ENCODE data around the gene LYPD6B.

The LYPD6B gene

GRCh38 chr2:149164296-149164695, 125.8 kb downstream of the LYPD6B start:
- TF ChIP-seq CTCF (conservative IDR thresholded peaks at IDR 0.05; ENCODE audit: low read depth, low read length), result no peak
- H3K4me3 ChIP-seq (ENCODE audit: low read length), result no peak overlapping the region
- no peak for DNase-seq (ENCODE audit: low read depth)

- H3K4me3 ChIP-seq (ENCODE audit: low read length), result no peak overlapping the region
- DNase-seq (ENCODE audit: low read depth), result no peak
- no peak for TF ChIP-seq CTCF (conservative IDR thresholded peaks at IDR 0.05; ENCODE audit: low read depth, low read length)
Observed at GRCh38 chr2:149164827-149165226, 126.3 kb downstream of the LYPD6B start.

GRCh38 chr2:149167001-149167780, 128.7 kb downstream of the LYPD6B start:
- no peak for DNase-seq (ENCODE audit: low read depth)
- no peak overlapping the region for H3K4me3 ChIP-seq (ENCODE audit: low read length)
- TF ChIP-seq CTCF (conservative IDR thresholded peaks at IDR 0.05; ENCODE audit: low read depth, low read length), result no peak

GRCh38 chr2:149167941-149168340, 129.4 kb downstream of the LYPD6B start:
- TF ChIP-seq CTCF (conservative IDR thresholded peaks at IDR 0.05; ENCODE audit: low read depth, low read length), result no peak
- DNase-seq (ENCODE audit: low read depth), result no peak
- no peak overlapping the region for H3K4me3 ChIP-seq (ENCODE audit: low read length)

GRCh38 chr2:149169656-149170055, 131.2 kb downstream of the LYPD6B start:
- no peak overlapping the region for H3K4me3 ChIP-seq (ENCODE audit: low read length)
- no peak for DNase-seq (ENCODE audit: low read depth)
- TF ChIP-seq CTCF (conservative IDR thresholded peaks at IDR 0.05; ENCODE audit: low read depth, low read length), result no peak

- DNase-seq (ENCODE audit: low read depth), result no peak
- no peak for TF ChIP-seq CTCF (conservative IDR thresholded peaks at IDR 0.05; ENCODE audit: low read depth, low read length)
- no peak overlapping the region for H3K4me3 ChIP-seq (ENCODE audit: low read length)
Observed at GRCh38 chr2:149170156-149170555, 131.7 kb downstream of the LYPD6B start.

GRCh38 chr2:149170911-149171310, 132.4 kb downstream of the LYPD6B start:
- no peak for DNase-seq (ENCODE audit: low read depth)
- H3K4me3 ChIP-seq (ENCODE audit: low read length), result no peak overlapping the region
- no peak for TF ChIP-seq CTCF (conservative IDR thresholded peaks at IDR 0.05; ENCODE audit: low read depth, low read length)
